ENCODE results near the gene SQSTM1. TPM values are rescaled to one million over a fixed set of nuclear protein-coding genes. Genes with fewer than 3 reads are reported as not detected.
"Not testable (repeated sequence)": the region's sequence is repeated elsewhere in the genome, so short reads cannot be mapped to it uniquely, and the experiment has no call there.

Gene SQSTM1
- total RNA-seq, 1 experiment from 2014 or later, result 341 TPM

DNA sequence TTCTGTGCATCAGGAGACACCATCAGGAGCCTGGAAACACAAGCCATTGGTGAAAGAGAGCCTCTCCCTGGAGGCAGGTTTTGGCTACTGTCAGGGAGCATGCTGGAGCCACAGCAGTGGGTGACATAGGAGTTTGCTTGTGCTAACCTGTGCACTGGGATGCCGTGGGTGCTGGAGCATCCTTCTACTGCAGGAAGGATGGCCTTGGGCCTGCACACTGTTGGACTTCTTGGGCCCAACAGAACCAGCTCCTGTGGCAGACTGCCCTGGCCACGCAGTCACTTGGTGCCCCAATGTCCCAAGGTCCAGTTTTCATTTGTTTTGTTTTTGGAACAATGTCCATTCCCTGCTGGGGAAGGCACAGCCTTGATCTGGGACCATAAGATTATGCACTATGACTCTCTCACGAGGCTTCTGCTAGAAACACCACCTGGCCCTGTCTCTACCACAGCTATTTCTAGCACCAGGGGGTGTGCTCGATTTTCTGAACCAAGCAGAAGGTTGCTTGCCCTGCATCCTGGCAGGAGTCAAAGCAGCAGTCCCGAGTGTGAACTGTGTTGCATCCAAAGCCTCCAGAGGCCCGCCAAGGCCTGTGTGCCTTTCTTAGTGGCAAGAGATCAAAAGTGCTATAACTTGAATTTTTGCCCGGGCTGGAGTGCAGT lies 32.4 kb upstream of the SQSTM1 start:
- intact Hi-C loops (cut with micrococcal nuclease), result no loop called here

GRCh38 chr5:179789278-179789677 lies 31.4 kb upstream of the SQSTM1 start:
- H3K9me3 ChIP-seq (ENCODE audit: low read length); H3K4me3 ChIP-seq (ENCODE audit: low read length); H3K9ac ChIP-seq (ENCODE audit: low read length); H3K9me2 ChIP-seq (replicated peaks; ENCODE audit: low read length); H3K36me3 ChIP-seq (ENCODE audit: low read depth, low read length); intact Hi-C loops (cut with micrococcal nuclease); BruUV-seq (replicated peaks); H4K20me1 ChIP-seq (ENCODE audit: low read length); H3K4me1 ChIP-seq (ENCODE audit: insufficient read depth, low read length); POLR2A ChIA-PET (ENCODE audit: unreplicated experiment); DNase-seq; H3K4me2 ChIP-seq (ENCODE audit: low read length); H3K79me2 ChIP-seq (ENCODE audit: low read length); H3K27ac ChIP-seq (ENCODE audit: low read length); H3K27me3 ChIP-seq (ENCODE audit: low read length); CTCF ChIA-PET; ATAC-seq; H3F3A ChIP-seq (ENCODE audit: low read length, unreplicated experiment); H2AFZ ChIP-seq (ENCODE audit: low read length): not testable (repeated sequence)

More for the DNA sequence above, 32.4 kb upstream of the SQSTM1 start:
- Histone ChIP-seq H3K4me3 (ENCODE audit: low read length) (no peak overlapping the region), H3K4me2 (ENCODE audit: low read length) (no peak overlapping the region), H3K9me2 (replicated peaks; ENCODE audit: low read length) (no peaks in the 10 kb centered on the region), H3K4me1 (ENCODE audit: insufficient read depth, low read length) (no peaks in the 10 kb centered on the region), H3K79me2 (ENCODE audit: low read length) (no peaks in the 10 kb centered on the region), H3K9me3 (ENCODE audit: low read length) (no peaks in the 10 kb centered on the region), H3K9ac (ENCODE audit: low read length) (no peak overlapping the region), H4K20me1 (ENCODE audit: low read length) (no peaks in the 10 kb centered on the region), H3K27me3 (ENCODE audit: low read length) (no peaks in the 10 kb centered on the region), H2AFZ (ENCODE audit: low read length) (no peak overlapping the region), H3K36me3 (ENCODE audit: low read depth, low read length) (no peaks in the 10 kb centered on the region), H3K27ac (ENCODE audit: low read length) (no peak overlapping the region), H3F3A (ENCODE audit: low read length, unreplicated experiment) (no peaks in the 10 kb centered on the region)
- DNase-seq (no peak), ATAC-seq (no peak)
- BruUV-seq (replicated peaks), result no TSS peak
- TF ChIP-seq EZH2 (IDR thresholded peaks at IDR 0.05; ENCODE audit: low read length, unreplicated experiment), result no peak
- TF ChIP-seq, protein P1, sequence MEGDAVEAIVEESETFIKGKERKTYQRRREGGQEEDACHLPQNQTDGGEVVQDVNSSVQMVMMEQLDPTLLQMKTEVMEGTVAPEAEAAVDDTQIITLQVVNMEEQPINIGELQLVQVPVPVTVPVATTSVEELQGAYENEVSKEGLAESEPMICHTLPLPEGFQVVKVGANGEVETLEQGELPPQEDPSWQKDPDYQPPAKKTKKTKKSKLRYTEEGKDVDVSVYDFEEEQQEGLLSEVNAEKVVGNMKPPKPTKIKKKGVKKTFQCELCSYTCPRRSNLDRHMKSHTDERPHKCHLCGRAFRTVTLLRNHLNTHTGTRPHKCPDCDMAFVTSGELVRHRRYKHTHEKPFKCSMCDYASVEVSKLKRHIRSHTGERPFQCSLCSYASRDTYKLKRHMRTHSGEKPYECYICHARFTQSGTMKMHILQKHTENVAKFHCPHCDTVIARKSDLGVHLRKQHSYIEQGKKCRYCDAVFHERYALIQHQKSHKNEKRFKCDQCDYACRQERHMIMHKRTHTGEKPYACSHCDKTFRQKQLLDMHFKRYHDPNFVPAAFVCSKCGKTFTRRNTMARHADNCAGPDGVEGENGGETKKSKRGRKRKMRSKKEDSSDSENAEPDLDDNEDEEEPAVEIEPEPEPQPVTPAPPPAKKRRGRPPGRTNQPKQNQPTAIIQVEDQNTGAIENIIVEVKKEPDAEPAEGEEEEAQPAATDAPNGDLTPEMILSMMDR (conservative IDR thresholded peaks at IDR 0.05; ENCODE audit: low read depth, low read length), result no peak
- no peak for TF ChIP-seq EZH2phosphoT487 (IDR thresholded peaks at IDR 0.05; ENCODE audit: borderline replicate concordance, low read length)
- ChIA-PET CTCF (no interaction called here), POLR2A (ENCODE audit: unreplicated experiment) (no interaction called here)

- DNase-seq (no peak), ATAC-seq (no peak)
- Histone ChIP-seq H3K36me3 (ENCODE audit: low read depth, low read length) (no peaks in the 10 kb centered on the region), H3K79me2 (ENCODE audit: low read length) (no peaks in the 10 kb centered on the region), H3K4me3 (ENCODE audit: low read length) (no peak overlapping the region), H4K20me1 (ENCODE audit: low read length) (no peaks in the 10 kb centered on the region), H3F3A (ENCODE audit: low read length, unreplicated experiment) (no peaks in the 10 kb centered on the region), H3K27ac (ENCODE audit: low read length) (no peak overlapping the region), H2AFZ (ENCODE audit: low read length) (no peak overlapping the region), H3K9ac (ENCODE audit: low read length) (no peak overlapping the region), H3K9me2 (replicated peaks; ENCODE audit: low read length) (no peaks in the 10 kb centered on the region), H3K4me2 (ENCODE audit: low read length) (no peak overlapping the region), H3K27me3 (ENCODE audit: low read length) (no peaks in the 10 kb centered on the region), H3K4me1 (ENCODE audit: insufficient read depth, low read length) (peaks cover 8% of the 10 kb centered on the region; the same call in 1 of the 2 replicates), H3K9me3 (ENCODE audit: low read length) (no peaks in the 10 kb centered on the region)
- POLR2A ChIA-PET (ENCODE audit: unreplicated experiment), result no interaction called here
- no TSS peak for BruUV-seq (replicated peaks)
- intact Hi-C loops (cut with micrococcal nuclease), result no loop called here
- CTCF ChIA-PET, result no interaction called here
- TF ChIP-seq EZH2 (IDR thresholded peaks at IDR 0.05; ENCODE audit: low read length, unreplicated experiment) (no peak), EZH2phosphoT487 (IDR thresholded peaks at IDR 0.05; ENCODE audit: borderline replicate concordance, low read length) (no peak)
- TF ChIP-seq, protein P1 (conservative IDR thresholded peaks at IDR 0.05; ENCODE audit: low read depth, low read length), result no peak
Measured at GRCh38 chr5:179791881-179792611, 28.7 kb upstream of the SQSTM1 start.

Measured in PC-3 (cell line).